Right cardiac atrium (tissue), 5 donors: ENCODE data around the gene UBE2N. TPM values are rescaled to one million over a fixed set of nuclear protein-coding genes. Genes with fewer than 3 reads are reported as not detected.
A peak's percentile ranks its signal among the peaks of the same experiment; 100 is the strongest.

Experiments used
- ATAC-seq, 2 donors: fragments of 200-7000 bp; cut with Tn5 transposase; one replicate each; pipeline versions ENCODE4 v1.8.0 to v1.9.1; 2020; ENCODE audit warnings: moderate library complexity in 2 of 2, mild to moderate bottlenecking in 1 of 2
- DNase-seq, 3 donors: peaks; one replicate each; pipeline ENCODE4 v3.0.0-alpha.2; 2020
- H3K27ac ChIP-seq: one replicate; pipeline ENCODE4 v1.5.1; 2013; ENCODE audit warnings: mild to moderate bottlenecking, low read length, control low read depth, moderate library complexity
- H3K27me3 ChIP-seq: one replicate; pipeline ENCODE4 v1.6.1; 2013; ENCODE audit not compliant: control insufficient read depth, insufficient read depth
- H3K4me1 ChIP-seq: one replicate; pipeline ENCODE4 v1.6.1; 2013; ENCODE audit warnings: low read length; ENCODE audit not compliant: control insufficient read depth, insufficient read depth
- H3K4me3 ChIP-seq: one replicate; pipeline ENCODE4 v1.5.1; 2013; ENCODE audit warnings: low read length, control low read depth
- H3K9me3 ChIP-seq: one replicate; pipeline ENCODE4 v1.6.1; 2013; ENCODE audit warnings: low read length; ENCODE audit not compliant: control insufficient read depth
- WGBS: extraction: QIAGEN DNeasy Blood & Tissue Kit; methylation state at CpG from one replicate; pipeline ENCODE4 v1.1.7; 2013; 5-methylcytosine and 5-hydroxymethylcytosine counted together
- intact Hi-C, 4 donors: fragments of 100-400 bp; cut with DNase I; formaldehyde crosslinking; loops; one replicate each; pipeline versions ENCODE4 v1.11.0 to v1.14.0; 2022 to 2023
- polyA plus RNA-seq: library from polyadenylated mRNA; stranded (reverse); fragments of 200-250 nt; gene quantifications from one replicate; pipeline ENCODE4 v1.2.3, GENCODE V29; 2013
- total RNA-seq, 4 donors: library from RNA; stranded (reverse); fragmentation: NEBNext Ultra II Directional; extraction: Animal tissue kit (Norgen Biotek cat#: 25700); gene quantifications; one replicate each; pipeline ENCODE4 v1.2.1, GENCODE V29; 2021
- donor health status: healthy with polysubstance abuse.
- donor health status: DM: no; HTN: yes; CAD: no.
- donor health status: DM: no; HTN: no; CAD: no.
- donor health status: DM: no; HTN: yes; CAD: no; lungs with severe emphysema.
- donor health status: DM: yes; HTN: yes; CAD: no.

Gene UBE2N
- total and polyA plus RNA-seq, 5 donors, result 79.2 to 95.2 (median 82.6) TPM

- H3K4me1 ChIP-seq, result no peaks in the 10 kb centered on the region
- intact Hi-C loops, result no loop called here
- ATAC-seq, result no peak
- 72% methylated on average over 7 of the region's 7 CpGs for WGBS
- no peaks in the 10 kb centered on the region for H3K27me3 ChIP-seq
- no peaks in the 10 kb centered on the region for H3K9me3 ChIP-seq
- no peak for DNase-seq
- no peak overlapping the region for H3K4me3 ChIP-seq
- no peak overlapping the region for H3K27ac ChIP-seq
Measured at GRCh38 chr12:93365616-93366405, 75.9 kb downstream of the UBE2N start.

GRCh38 chr12:93363841-93364297 is 77.9 kb downstream of the UBE2N start:
- Histone ChIP-seq H3K4me3 (no peak overlapping the region), H3K27me3 (no peaks in the 10 kb centered on the region), H3K4me1 (no peaks in the 10 kb centered on the region), H3K27ac (no peak overlapping the region), H3K9me3 (no peaks in the 10 kb centered on the region)
- no peak for DNase-seq
- WGBS, result 73% methylated on average over 3 of the region's 3 CpGs
- no peak for ATAC-seq
- intact Hi-C loops, result no loop called here

- intact Hi-C loops, result no loop called here
- H3K27ac ChIP-seq, result peak overlapping the region; percentile 81
- WGBS, result 61% methylated on average over 5 of the region's 5 CpGs
- no peaks in the 10 kb centered on the region for H3K9me3 ChIP-seq
- H3K4me3 ChIP-seq, result no peak overlapping the region
- DNase-seq (peak; percentile 47 to 81 (median 75)), ATAC-seq (peak; percentile 95 to 96)
- no peaks in the 10 kb centered on the region for H3K4me1 ChIP-seq
- no peaks in the 10 kb centered on the region for H3K27me3 ChIP-seq
Measured at GRCh38 chr12:93361151-93361919, 80.4 kb downstream of the UBE2N start.

GRCh38 chr12:93360688-93361087 is 81.1 kb downstream of the UBE2N start:
- Histone ChIP-seq H3K9me3 (no peaks in the 10 kb centered on the region), H3K4me3 (no peak overlapping the region), H3K27me3 (no peaks in the 10 kb centered on the region), H3K4me1 (no peaks in the 10 kb centered on the region), H3K27ac (peak overlapping the region; percentile 58)
- intact Hi-C loops, result no loop called here
- ATAC-seq (no peak), DNase-seq (no peak)
- 72% methylated on average over 2 of the region's 2 CpGs for WGBS

GRCh38 chr12:93358821-93359220 is 82.9 kb downstream of the UBE2N start:
- WGBS, result 95% methylated on average over 2 of the region's 2 CpGs
- H3K27me3 ChIP-seq, result no peaks in the 10 kb centered on the region
- H3K4me1 ChIP-seq, result no peaks in the 10 kb centered on the region
- no peak overlapping the region for H3K4me3 ChIP-seq
- DNase-seq (no peak), ATAC-seq (no peak)
- intact Hi-C loops, result no loop called here
- no peak overlapping the region for H3K27ac ChIP-seq
- no peaks in the 10 kb centered on the region for H3K9me3 ChIP-seq

- intact Hi-C loops, result no loop called here
- no peak overlapping the region for H3K4me3 ChIP-seq
- WGBS, result over 99% methylated on average over 2 of the region's 2 CpGs
- no peaks in the 10 kb centered on the region for H3K9me3 ChIP-seq
- no peak overlapping the region for H3K27ac ChIP-seq
- H3K27me3 ChIP-seq, result no peaks in the 10 kb centered on the region
- ATAC-seq (no peak), DNase-seq (no peak)
- no peaks in the 10 kb centered on the region for H3K4me1 ChIP-seq
Measured at GRCh38 chr12:93358058-93358457, 83.7 kb downstream of the UBE2N start.

- ATAC-seq (no peak), DNase-seq (no peak)
- intact Hi-C loops, result no loop called here
- H3K4me3 ChIP-seq, result no peak overlapping the region
- no peaks in the 10 kb centered on the region for H3K9me3 ChIP-seq
- H3K4me1 ChIP-seq, result no peaks in the 10 kb centered on the region
- H3K27me3 ChIP-seq, result no peaks in the 10 kb centered on the region
- 87% methylated on average over 8 of the region's 8 CpGs for WGBS
- H3K27ac ChIP-seq, result no peak overlapping the region
Measured at GRCh38 chr12:93356214-93356613, 85.5 kb downstream of the UBE2N start.

Other genes starting within 250 kb of the UBE2N start
- 100 to 1,000 TPM; 153 to 206 (median 178) TPM for gene NUDT4, start 64.0 kb downstream of the UBE2N start, total RNA-seq
- 95.0 TPM for gene NUDT4, start 64.0 kb downstream of the UBE2N start, polyA plus RNA-seq
- gene MRPL42, start 25.6 kb upstream of the UBE2N start, total RNA-seq, result 10 to 100 TPM; 45.8 to 58.7 (median 50.3) TPM
- 36.1 TPM for gene MRPL42, start 25.6 kb upstream of the UBE2N start, polyA plus RNA-seq
- gene SOCS2, start 130.7 kb upstream of the UBE2N start, total RNA-seq, result 10 to 100 TPM; 11.3 to 19.1 (median 14.6) TPM
- 16.9 TPM for gene SOCS2, start 130.7 kb upstream of the UBE2N start, polyA plus RNA-seq
- gene CRADD, start 235.4 kb upstream of the UBE2N start, total RNA-seq, result 10 to 100 TPM; 29.1 to 45.7 (median 38.3) TPM
- gene CRADD, start 235.4 kb upstream of the UBE2N start, polyA plus RNA-seq, result 32.3 TPM